ENCODE measurements around the gene VASH1. TPM values are rescaled to one million over a fixed set of nuclear protein-coding genes. Genes with fewer than 3 reads are reported as not detected.

Gene VASH1
- total RNA-seq, 1 donor from 2014 or later, result 103 TPM

GRCh38 chr14:76827696-76828296, 66.5 kb downstream of the VASH1 start:
- DNase-seq (ENCODE audit: extremely low read depth, low read depth, low spot score), result no peak

- no peak for DNase-seq (ENCODE audit: extremely low read depth, low read depth, low spot score)
These were observed 67.2 kb downstream of the VASH1 start for GRCh38 chr14:76828339-76829012.

- DNase-seq (ENCODE audit: extremely low read depth, low read depth, low spot score), result no peak
These were observed 67.7 kb downstream of the VASH1 start for GRCh38 chr14:76829013-76829365.

- DNase-seq (ENCODE audit: extremely low read depth, low read depth, low spot score), result no peak
These were observed 68.6 kb downstream of the VASH1 start for GRCh38 chr14:76829650-76830421.

- DNase-seq (ENCODE audit: extremely low read depth, low read depth, low spot score), result no peak
These were observed 69.3 kb downstream of the VASH1 start for GRCh38 chr14:76830556-76830955.

GRCh38 chr14:76832503-76832988, 71.3 kb downstream of the VASH1 start:
- no peak for DNase-seq (ENCODE audit: extremely low read depth, low read depth, low spot score)

Other genes starting within 250 kb of the VASH1 start
- 11.1 and 20.1 TPM in 2 replicates for gene ANGEL1, start 51.4 kb downstream of the VASH1 start, total RNA-seq
- gene LRRC74A, start 64.9 kb downstream of the VASH1 start, total RNA-seq, result not detected in 2 replicates